Smooth muscle cell (in vitro differentiated cells): ENCODE results near the gene RAD51B. TPM values are rescaled to one million over a fixed set of nuclear protein-coding genes. Genes with fewer than 3 reads are reported as not detected.
"Not testable (repeated sequence)": the region's sequence is repeated elsewhere in the genome, so short reads cannot be mapped to it uniquely, and the experiment has no call there.

ENCODE experiments used
- DNase-seq: peaks from one replicate; lab custom pipeline; 2025; ENCODE audit not compliant: unreplicated experiment; lab: John Stamatoyannopoulos, UW
- H2AFZ ChIP-seq: fragments of 200-600 bp; sonication (generic); 2 replicates; pipeline ENCODE4 v1.6.0; 2016; ENCODE audit warnings: antibody characterized with exemption, low read depth, mild to moderate bottlenecking
- H3F3A ChIP-seq: fragments of 200-600 bp; sonication (generic); 2 replicates; pipeline ENCODE4 v1.6.0; 2017; ENCODE audit warnings: antibody characterized with exemption, low read depth
- H3K27ac ChIP-seq: fragments of 200-600 bp; sonication (generic); 2 replicates; pipeline ENCODE4 v1.5.1; 2016; ENCODE audit warnings: low read depth, mild to moderate bottlenecking
- H3K27me3 ChIP-seq: fragments of 200-600 bp; sonication (generic); 2 replicates; pipeline ENCODE4 v1.6.1; 2016; ENCODE audit warnings: low read depth, mild to moderate bottlenecking
- H3K36me3 ChIP-seq: fragments of 200-600 bp; sonication (generic); 2 replicates; pipeline ENCODE4 v1.5.1; 2016; ENCODE audit warnings: low read depth
- H3K4me1 ChIP-seq: fragments of 200-600 bp; sonication (generic); 2 replicates; pipeline ENCODE4 v1.5.1; 2016; ENCODE audit warnings: low read depth
- H3K4me2 ChIP-seq: fragments of 200-600 bp; sonication (generic); 2 replicates; pipeline ENCODE4 v1.6.0; 2016; ENCODE audit warnings: mild to moderate bottlenecking
- H3K4me3 ChIP-seq: fragments of 200-600 bp; sonication (generic); 2 replicates; pipeline ENCODE4 v1.5.1; 2016; ENCODE audit warnings: mild to moderate bottlenecking
- H3K79me2 ChIP-seq: fragments of 200-600 bp; sonication (generic); 2 replicates; pipeline ENCODE4 v1.6.0; 2016; ENCODE audit warnings: low read depth, mild to moderate bottlenecking
- H3K9ac ChIP-seq: fragments of 200-600 bp; sonication (generic); 2 replicates; pipeline ENCODE4 v1.6.0; 2016; ENCODE audit warnings: low read depth
- H3K9me3 ChIP-seq: fragments of 200-600 bp; sonication (generic); replicated peaks from 2 replicates; pipeline ENCODE4 v1.5.1; 2016; ENCODE audit warnings: low read depth
- H4K20me1 ChIP-seq: fragments of 200-600 bp; sonication (generic); 2 replicates; pipeline ENCODE4 v1.6.0; 2016; ENCODE audit warnings: low read depth
- CTCF ChIP-seq: fragments of 200-600 bp; sonication (generic); IDR thresholded peaks from 2 replicates; pipeline ENCODE4 v1.5.1; 2017; ENCODE audit warnings: borderline replicate concordance, mild to moderate bottlenecking, antibody characterized with exemption; ENCODE audit not compliant: insufficient read depth, poor library complexity, severe bottlenecking
- WGBS: methylation state at CpG from one replicate; pipeline ENCODE4 v1.1.7; 2016; ENCODE audit warnings: low lambda C conversion rate; 5-methylcytosine and 5-hydroxymethylcytosine counted together
- polyA plus RNA-seq: library from polyadenylated mRNA; unstranded; fragments of >200 nt; fragmentation: Nextera tagmentation; extraction: Ambion mirVana; gene quantifications from 2 replicates; pipeline ENCODE4 v1.2.1, GENCODE V29; 2016
- total RNA-seq: library from RNA; depleted of rRNA; stranded (reverse); fragments of >200 nt; gene quantifications from 2 replicates; pipeline ENCODE4 v1.2.3, GENCODE V29; 2014

RAD51B gene
- total and polyA plus RNA-seq, 2 experiments from 2014 or later = 4.6 to 5.3 TPM

- no peak for TF ChIP-seq CTCF
- H3K36me3 ChIP-seq = no peaks in the 10 kb centered on the region
- H3K4me3 ChIP-seq = no peak overlapping the region
- no peak overlapping the region for H2AFZ ChIP-seq
- no peaks in the 10 kb centered on the region for H3K79me2 ChIP-seq
- no peak overlapping the region for H3K9ac ChIP-seq
- H3F3A ChIP-seq = peaks cover 19% of the 10 kb centered on the region
- no peaks in the 10 kb centered on the region for H3K9me3 ChIP-seq
- H3K4me2 ChIP-seq = no peak overlapping the region
- no peak overlapping the region for H3K27ac ChIP-seq
- H3K27me3 ChIP-seq = no peaks in the 10 kb centered on the region
- H4K20me1 ChIP-seq = no peaks in the 10 kb centered on the region
- no peak for DNase-seq
- WGBS = 85% methylated on average over 4 of the region's 4 CpGs
- H3K4me1 ChIP-seq = peaks cover 23% of the 10 kb centered on the region
Observed at GRCh38 chr14:68300608-68301007, 481.0 kb downstream of the RAD51B start.

- Histone ChIP-seq H3K79me2 (no peaks in the 10 kb centered on the region), H3K36me3 (no peaks in the 10 kb centered on the region), H2AFZ (no peak overlapping the region), H4K20me1 (no peaks in the 10 kb centered on the region), H3K9me3 (no peaks in the 10 kb centered on the region), H3F3A (peaks cover 13% of the 10 kb centered on the region), H3K9ac (no peak overlapping the region), H3K27me3 (no peaks in the 10 kb centered on the region), H3K4me1 (peaks cover 18% of the 10 kb centered on the region), H3K27ac (no peak overlapping the region), H3K4me2 (no peak overlapping the region), H3K4me3 (no peak overlapping the region)
- no peak for DNase-seq
- TF ChIP-seq CTCF = no peak
- 86% methylated on average over 1 of the region's 1 CpG for WGBS
Observed at GRCh38 chr14:68301219-68301618, 481.6 kb downstream of the RAD51B start.

GRCh38 chr14:68302938-68303337, 483.4 kb downstream of the RAD51B start:
- H4K20me1 ChIP-seq, H3K27me3 ChIP-seq, H3K9ac ChIP-seq, H3K9me3 ChIP-seq, H3K4me2 ChIP-seq, H3K4me3 ChIP-seq, DNase-seq, H3F3A ChIP-seq, H2AFZ ChIP-seq, H3K27ac ChIP-seq, H3K79me2 ChIP-seq, H3K36me3 ChIP-seq: not testable (repeated sequence)
- WGBS = 98% methylated on average over 2 of the region's 2 CpGs
- peaks cover 17% of the 10 kb centered on the region for H3K4me1 ChIP-seq

- Histone ChIP-seq H3K9ac (no peak overlapping the region), H3K4me2 (no peak overlapping the region), H3K4me1 (peaks cover 23% of the 10 kb centered on the region), H3K79me2 (no peaks in the 10 kb centered on the region), H2AFZ (no peak overlapping the region), H3K9me3 (no peaks in the 10 kb centered on the region), H3K36me3 (no peaks in the 10 kb centered on the region), H3K4me3 (no peak overlapping the region), H4K20me1 (no peaks in the 10 kb centered on the region), H3K27me3 (no peaks in the 10 kb centered on the region), H3K27ac (no peak overlapping the region), H3F3A (peaks cover 9% of the 10 kb centered on the region)
- no peak for DNase-seq
- WGBS = 99% methylated on average over 4 of the region's 4 CpGs
- no peak for TF ChIP-seq CTCF
Observed at GRCh38 chr14:68305738-68306137, 486.2 kb downstream of the RAD51B start.
